Measurements from ENCODE around the gene LHFPL4.
"Not testable (repeated sequence)": the region's sequence is repeated elsewhere in the genome, so short reads cannot be mapped to it uniquely, and the experiment has no call there.

LHFPL4 gene

DNA sequence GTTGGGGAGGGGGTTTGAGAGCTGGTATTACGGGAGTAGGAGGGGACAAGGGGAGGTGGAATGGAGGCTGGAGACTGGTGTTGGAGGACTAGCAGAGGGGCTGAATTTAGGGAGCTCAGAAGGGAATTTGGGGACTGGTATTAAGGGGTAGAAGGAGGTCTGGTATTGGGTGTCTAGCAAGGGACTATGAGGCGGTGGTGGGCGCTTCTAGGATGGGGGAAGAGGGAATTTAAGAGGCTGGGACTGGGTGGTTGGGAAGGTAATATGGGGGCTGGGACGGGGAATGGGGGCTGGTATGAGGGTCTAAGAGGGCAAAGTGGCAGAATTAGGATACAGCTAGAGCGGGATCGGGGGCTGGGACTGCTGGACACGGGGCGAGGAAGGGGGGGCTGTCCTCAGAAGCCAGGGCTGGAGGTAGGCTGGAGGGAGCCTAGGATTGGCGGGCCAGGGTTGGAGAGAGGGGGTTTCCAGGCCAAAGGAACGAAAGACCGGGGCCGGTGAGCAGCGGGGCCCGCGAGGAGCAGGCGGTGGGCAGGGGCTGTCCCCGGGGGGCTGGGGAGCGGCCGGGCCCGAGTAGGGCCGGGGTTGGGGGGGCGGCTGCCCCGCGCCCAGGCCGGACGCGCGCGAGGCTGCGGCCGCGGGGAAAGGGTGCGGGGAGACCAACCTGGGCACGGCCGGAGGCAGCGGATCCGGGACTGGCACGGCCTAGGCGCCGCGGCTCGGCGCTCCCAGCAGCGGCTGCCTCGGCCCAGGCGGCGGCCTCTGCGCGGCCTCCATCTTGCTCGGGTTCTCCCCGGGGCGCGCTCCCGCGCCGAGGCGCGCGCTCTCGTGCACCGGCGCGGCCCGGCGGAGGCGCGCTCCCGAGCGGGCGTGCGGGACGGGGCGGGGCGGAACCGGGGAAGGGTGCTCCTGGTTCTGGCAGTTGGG is at the start of gene LHFPL4:
TSS of gene LHFPL4 (minus strand) at position 802 of the 927 bp plus-strand sequence. CDS start 1,143 bp downstream, outside the sequence.
- ATAC-seq, result peak; percentile 33; the same call in 1 of the 3 replicates

GRCh38 chr3:9602620-9603019 is 49.0 kb upstream of the LHFPL4 start:
- no peak for ATAC-seq

More for the DNA sequence above, at the start of gene LHFPL4:
- TF ChIP-seq SNAI2 (CRISPR knock-in tag; IDR thresholded peaks at IDR 0.05) (no peak), TOX (CRISPR knock-in tag; IDR thresholded peaks at IDR 0.05; ENCODE audit: borderline replicate concordance) (no peak), RARB (CRISPR knock-in tag; IDR thresholded peaks at IDR 0.05) (no peak), TSHZ2 (CRISPR knock-in tag; IDR thresholded peaks at IDR 0.05) (peak; percentile 85), TCF4 (CRISPR knock-in tag; IDR thresholded peaks at IDR 0.05; ENCODE audit: borderline replicate concordance) (no peak), ZFP3 (CRISPR knock-in tag; IDR thresholded peaks at IDR 0.05) (no peak), CSDC2 (CRISPR knock-in tag; IDR thresholded peaks at IDR 0.05) (no peak), PPARA (CRISPR knock-in tag; IDR thresholded peaks at IDR 0.05; ENCODE audit: borderline replicate concordance) (0 out of 2 replicates have a peak, but pooled peaks have one; percentile 21), OSR1 (CRISPR knock-in tag; IDR thresholded peaks at IDR 0.05) (no peak), ZFP30 (CRISPR knock-in tag; IDR thresholded peaks at IDR 0.05) (no peak), ZNF8 (CRISPR knock-in tag; IDR thresholded peaks at IDR 0.05) (no peak), ZNF565 (CRISPR knock-in tag; conservative IDR thresholded peaks at IDR 0.05; ENCODE audit: low read depth) (no peak)

DNA sequence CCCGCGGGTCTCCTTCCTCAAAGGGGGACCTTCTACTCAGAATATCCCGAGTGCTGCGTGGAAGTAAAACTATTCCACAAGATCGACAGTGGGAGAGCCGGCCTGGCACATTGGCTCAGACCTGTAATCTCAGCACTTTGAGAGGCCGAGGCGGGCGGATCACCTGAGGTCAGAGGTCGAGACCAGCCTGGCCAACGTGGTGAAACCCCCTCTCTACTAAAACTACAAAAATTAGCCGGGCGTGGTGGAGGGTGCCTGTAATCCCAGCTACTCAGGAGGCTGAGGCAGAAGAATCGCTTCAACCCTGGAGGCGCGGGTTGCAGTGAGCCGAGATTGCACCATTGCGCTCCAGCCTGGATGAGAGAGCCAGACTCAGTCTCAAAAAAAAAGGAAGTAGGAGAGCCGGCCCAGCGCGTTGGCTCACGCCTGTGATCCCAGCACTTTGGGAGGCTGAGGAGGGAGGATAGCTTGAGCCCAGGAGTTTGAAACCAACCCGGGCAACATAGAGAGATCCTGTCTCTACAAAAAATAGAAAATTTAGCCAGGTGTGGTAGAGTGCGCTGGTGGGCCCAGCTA is 47.5 kb upstream of the LHFPL4 start:
- not testable (repeated sequence) for ATAC-seq

More at GRCh38 chr3:9602620-9603019, 49.0 kb upstream of the LHFPL4 start:
- TF ChIP-seq ZFP30 (CRISPR knock-in tag; IDR thresholded peaks at IDR 0.05) (no peak), ZC3H10 (CRISPR knock-in tag; IDR thresholded peaks at IDR 0.05) (no peak), ZNF8 (CRISPR knock-in tag; IDR thresholded peaks at IDR 0.05) (no peak), GLIS3 (CRISPR knock-in tag; IDR thresholded peaks at IDR 0.05) (no peak), ZFP3 (CRISPR knock-in tag; IDR thresholded peaks at IDR 0.05) (no peak), PPARA (CRISPR knock-in tag; IDR thresholded peaks at IDR 0.05; ENCODE audit: borderline replicate concordance) (no peak), ESRRG (CRISPR knock-in tag; IDR thresholded peaks at IDR 0.05) (no peak), TSHZ2 (CRISPR knock-in tag; IDR thresholded peaks at IDR 0.05) (no peak), TOX (CRISPR knock-in tag; IDR thresholded peaks at IDR 0.05; ENCODE audit: borderline replicate concordance) (no peak), BACH2 (CRISPR knock-in tag; IDR thresholded peaks at IDR 0.05; ENCODE audit: borderline replicate concordance) (no peak), CSDC2 (CRISPR knock-in tag; IDR thresholded peaks at IDR 0.05) (no peak), ZNF70 (CRISPR knock-in tag; IDR thresholded peaks at IDR 0.05) (no peak), TCF4 (CRISPR knock-in tag; IDR thresholded peaks at IDR 0.05; ENCODE audit: borderline replicate concordance) (no peak), ISL1 (CRISPR knock-in tag; IDR thresholded peaks at IDR 0.05) (no peak), OSR1 (CRISPR knock-in tag; IDR thresholded peaks at IDR 0.05) (no peak)
- TF ChIP-seq, protein P1, sequence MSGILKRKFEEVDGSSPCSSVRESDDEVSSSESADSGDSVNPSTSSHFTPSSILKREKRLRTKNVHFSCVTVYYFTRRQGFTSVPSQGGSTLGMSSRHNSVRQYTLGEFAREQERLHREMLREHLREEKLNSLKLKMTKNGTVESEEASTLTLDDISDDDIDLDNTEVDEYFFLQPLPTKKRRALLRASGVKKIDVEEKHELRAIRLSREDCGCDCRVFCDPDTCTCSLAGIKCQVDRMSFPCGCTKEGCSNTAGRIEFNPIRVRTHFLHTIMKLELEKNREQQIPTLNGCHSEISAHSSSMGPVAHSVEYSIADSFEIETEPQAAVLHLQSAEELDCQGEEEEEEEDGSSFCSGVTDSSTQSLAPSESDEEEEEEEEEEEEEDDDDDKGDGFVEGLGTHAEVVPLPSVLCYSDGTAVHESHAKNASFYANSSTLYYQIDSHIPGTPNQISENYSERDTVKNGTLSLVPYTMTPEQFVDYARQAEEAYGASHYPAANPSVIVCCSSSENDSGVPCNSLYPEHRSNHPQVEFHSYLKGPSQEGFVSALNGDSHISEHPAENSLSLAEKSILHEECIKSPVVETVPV (CRISPR knock-in tag; IDR thresholded peaks at IDR 0.05), result no peak
- TF ChIP-seq, protein P2, sequence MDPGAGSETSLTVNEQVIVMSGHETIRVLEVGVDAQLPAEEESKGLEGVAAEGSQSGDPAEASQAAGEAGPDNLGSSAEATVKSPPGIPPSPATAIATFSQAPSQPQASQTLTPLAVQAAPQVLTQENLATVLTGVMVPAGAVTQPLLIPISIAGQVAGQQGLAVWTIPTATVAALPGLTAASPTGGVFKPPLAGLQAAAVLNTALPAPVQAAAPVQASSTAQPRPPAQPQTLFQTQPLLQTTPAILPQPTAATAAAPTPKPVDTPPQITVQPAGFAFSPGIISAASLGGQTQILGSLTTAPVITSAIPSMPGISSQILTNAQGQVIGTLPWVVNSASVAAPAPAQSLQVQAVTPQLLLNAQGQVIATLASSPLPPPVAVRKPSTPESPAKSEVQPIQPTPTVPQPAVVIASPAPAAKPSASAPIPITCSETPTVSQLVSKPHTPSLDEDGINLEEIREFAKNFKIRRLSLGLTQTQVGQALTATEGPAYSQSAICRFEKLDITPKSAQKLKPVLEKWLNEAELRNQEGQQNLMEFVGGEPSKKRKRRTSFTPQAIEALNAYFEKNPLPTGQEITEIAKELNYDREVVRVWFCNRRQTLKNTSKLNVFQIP (CRISPR knock-in tag; IDR thresholded peaks at IDR 0.05; ENCODE audit: borderline replicate concordance, low read depth), result no peak

Measured in SK-N-SH treated with all-trans-retinoic acid at 6 μM for 48 hours (cell line).